Mucosa of rectum (tissue), 2 donors: ENCODE results near the gene OAF.

Experiments used
- H3K27ac ChIP-seq, 2 donors: one replicate each; pipeline ENCODE4 v1.7.0; 2013; ENCODE audit warnings: inconsistent platforms in 2 of 2, low read depth in 2 of 2, low read length in 2 of 2
- H3K27me3 ChIP-seq, 2 donors: one replicate each; pipeline ENCODE4 v1.7.0; 2013; ENCODE audit warnings: low read length in 2 of 2; ENCODE audit not compliant: control insufficient read depth in 2 of 2, insufficient read depth in 2 of 2
- H3K36me3 ChIP-seq, 2 donors: one replicate each; pipeline ENCODE4 v1.7.0; 2013; ENCODE audit warnings: low read length in 2 of 2; ENCODE audit not compliant: control insufficient read depth in 2 of 2, insufficient read depth in 2 of 2
- H3K4me1 ChIP-seq, 2 donors: one replicate each; pipeline ENCODE4 v1.7.0; 2013; ENCODE audit warnings: low read length in 2 of 2, mild to moderate bottlenecking in 1 of 2; ENCODE audit not compliant: control insufficient read depth in 2 of 2, insufficient read depth in 2 of 2
- H3K4me3 ChIP-seq, 2 donors: one replicate each; pipeline ENCODE4 v1.7.0; 2013; ENCODE audit warnings: low read length in 2 of 2
- H3K9ac ChIP-seq, 2 donors: one replicate each; pipeline ENCODE4 v1.7.0; 2013; ENCODE audit warnings: low read length in 2 of 2, low read depth in 1 of 2, mild to moderate bottlenecking in 1 of 2
- H3K9me3 ChIP-seq, 2 donors: one replicate each; pipeline ENCODE4 v1.7.0; 2013; ENCODE audit warnings: low read length in 2 of 2; ENCODE audit not compliant: control insufficient read depth in 2 of 2
- donor health status: healthy.
- donor health status: Normal muscosa, but diverticular disease.

The OAF gene

GRCh38 chr11:120212259-120212878 lies 1.5 kb downstream of the OAF start:
- H3K27me3 ChIP-seq = peaks cover 0 to 4% of the 10 kb centered on the region in 2 donors
- H3K4me1 ChIP-seq = peaks cover 47 to 56% of the 10 kb centered on the region in 2 donors
- H3K9me3 ChIP-seq = no peaks in the 10 kb centered on the region
- H3K27ac ChIP-seq = peak overlapping the region; percentile 90 to 92
- H3K9ac ChIP-seq = peak overlapping the region; percentile 61 to 96
- H3K4me3 ChIP-seq = peak overlapping the region; percentile 85 to 90
- peaks cover 17 to 26% of the 10 kb centered on the region in 2 donors for H3K36me3 ChIP-seq

- Histone ChIP-seq H3K9me3 (no peaks in the 10 kb centered on the region), H3K4me1 (peaks cover 45 to 56% of the 10 kb centered on the region in 2 donors), H3K4me3 (peak overlapping the region; percentile 85 to 90), H3K36me3 (peaks cover 17 to 26% of the 10 kb centered on the region in 2 donors), H3K27ac (peak overlapping the region; percentile 90 to 92), H3K27me3 (peaks cover 0 to 4% of the 10 kb centered on the region in 2 donors), H3K9ac (peak overlapping the region; percentile 61 to 96)
Observed at GRCh38 chr11:120212926-120213325, 2.1 kb downstream of the OAF start.

DNA sequence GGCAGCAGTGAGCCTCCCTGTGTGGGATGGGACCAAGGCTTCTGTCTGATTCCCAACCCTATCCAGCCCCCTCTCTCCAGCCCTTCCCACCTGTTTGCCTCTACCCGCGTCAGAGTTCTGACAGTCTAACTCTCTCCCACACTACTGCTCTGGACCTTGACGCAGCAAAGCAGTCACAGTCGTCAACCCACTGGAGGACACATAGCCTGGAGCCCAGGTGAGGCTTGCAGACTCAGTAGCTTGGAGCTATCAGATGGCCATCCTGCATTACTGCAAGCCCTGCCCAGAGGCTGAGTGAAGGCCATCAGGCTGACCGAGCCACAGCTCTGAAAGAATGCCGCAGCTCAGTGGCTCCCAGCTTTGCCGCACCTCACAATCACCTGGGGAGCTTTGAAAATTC lies 3.7 kb downstream of the OAF start:
- H3K9ac ChIP-seq = no peak overlapping the region
- H3K4me3 ChIP-seq = no peak overlapping the region
- no peak overlapping the region for H3K27ac ChIP-seq
- H3K36me3 ChIP-seq = peaks cover 20 to 26% of the 10 kb centered on the region in 2 donors
- no peaks in the 10 kb centered on the region for H3K9me3 ChIP-seq
- peaks cover 44 to 61% of the 10 kb centered on the region in 2 donors for H3K4me1 ChIP-seq
- no peaks in the 10 kb centered on the region for H3K27me3 ChIP-seq

GRCh38 chr11:120215634-120216033 lies 4.8 kb downstream of the OAF start:
- Histone ChIP-seq H3K9ac (no peak overlapping the region), H3K4me1 (peaks cover 47 to 65% of the 10 kb centered on the region in 2 donors), H3K27ac (peak overlapping the region in 1 of 2 donors; percentile 23), H3K36me3 (peaks cover 24 to 33% of the 10 kb centered on the region in 2 donors), H3K27me3 (no peaks in the 10 kb centered on the region), H3K4me3 (no peak overlapping the region), H3K9me3 (no peaks in the 10 kb centered on the region)

DNA sequence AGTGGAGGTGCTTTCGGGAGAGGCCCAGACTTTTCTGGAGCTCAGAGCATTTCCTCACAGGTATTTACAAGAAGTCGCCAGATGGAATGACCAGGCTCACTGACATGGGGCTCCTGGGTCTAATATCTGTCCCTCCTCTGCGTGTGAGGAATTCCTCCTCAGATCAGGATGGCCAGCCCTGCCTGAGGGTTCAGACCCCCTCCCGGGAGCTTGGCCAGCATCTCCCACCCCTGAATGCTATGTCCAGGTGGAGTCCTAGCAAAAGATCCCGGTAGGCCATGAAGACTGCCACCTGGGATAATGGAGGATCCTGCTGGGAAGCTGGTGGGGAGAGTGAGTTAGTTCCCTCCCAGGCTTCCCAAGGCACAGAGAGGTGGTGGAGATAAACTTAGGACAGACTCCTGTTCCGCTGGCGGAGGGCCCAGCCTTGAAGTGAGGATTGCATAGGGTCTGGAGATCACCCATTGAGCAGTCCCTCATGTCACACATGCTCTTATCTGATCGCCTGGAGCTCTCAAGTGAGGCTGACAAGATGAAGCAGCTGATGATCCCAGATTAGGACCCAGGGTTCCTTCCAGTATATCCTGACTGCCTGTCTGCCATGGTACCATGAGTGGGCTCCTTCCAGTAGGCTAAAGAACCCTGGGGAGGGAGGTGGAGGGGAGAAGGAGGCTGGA lies 5.7 kb downstream of the OAF start:
- Histone ChIP-seq H3K27ac (peak overlapping the region in 1 of 2 donors; percentile 23), H3K9me3 (no peaks in the 10 kb centered on the region), H3K4me3 (no peak overlapping the region), H3K27me3 (no peaks in the 10 kb centered on the region), H3K9ac (no peak overlapping the region), H3K4me1 (peaks cover 53 to 74% of the 10 kb centered on the region in 2 donors), H3K36me3 (peaks cover 24 to 35% of the 10 kb centered on the region in 2 donors)

- Histone ChIP-seq H3K4me1 (peaks cover 55 to 70% of the 10 kb centered on the region in 2 donors), H3K27ac (peak overlapping the region; percentile 25 to 63), H3K36me3 (peaks cover 24 to 35% of the 10 kb centered on the region in 2 donors), H3K9me3 (no peaks in the 10 kb centered on the region), H3K9ac (no peak overlapping the region), H3K4me3 (no peak overlapping the region), H3K27me3 (no peaks in the 10 kb centered on the region)
Observed at GRCh38 chr11:120217526-120217925, 6.7 kb downstream of the OAF start.

DNA sequence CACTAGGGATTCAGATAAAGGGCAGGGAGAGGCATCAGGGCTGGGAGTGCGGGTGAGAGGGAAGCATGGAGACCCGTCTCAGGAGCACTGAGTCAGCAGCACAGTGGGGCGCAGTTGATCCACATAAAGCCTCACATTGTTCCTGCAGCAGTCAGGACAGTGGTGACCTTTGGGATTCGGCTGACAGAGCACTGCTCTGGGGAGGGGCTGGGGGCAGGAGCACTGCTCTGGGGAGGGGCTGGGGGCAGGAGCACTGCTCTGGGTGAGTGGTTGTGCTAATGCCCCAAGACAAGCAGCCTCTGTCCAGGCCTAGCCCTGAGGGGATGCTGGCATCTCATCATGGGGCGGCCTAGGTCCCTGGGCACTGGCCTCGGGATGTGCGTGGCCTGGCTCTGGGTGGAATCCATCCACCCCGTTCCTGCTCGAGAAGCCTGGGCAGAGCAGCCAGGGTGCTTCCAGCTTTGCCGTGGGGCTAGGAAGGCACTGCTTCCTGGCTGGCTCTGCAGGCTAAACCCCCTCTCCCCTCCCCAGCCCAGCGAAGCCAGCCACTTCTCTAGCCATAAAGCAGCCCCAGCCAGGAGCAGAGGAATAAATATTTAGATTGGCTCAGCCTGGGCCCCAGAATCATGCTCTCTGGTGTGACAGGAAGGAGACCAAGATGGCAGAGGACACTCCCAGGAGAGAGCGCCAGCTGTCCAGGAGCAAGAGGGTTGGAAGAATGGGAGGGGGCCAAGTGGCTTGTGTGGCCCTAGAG lies 7.3 kb downstream of the OAF start:
- H3K36me3 ChIP-seq = peaks cover 26 to 35% of the 10 kb centered on the region in 2 donors
- no peak overlapping the region for H3K9ac ChIP-seq
- H3K4me3 ChIP-seq = no peak overlapping the region
- H3K27me3 ChIP-seq = no peaks in the 10 kb centered on the region
- H3K9me3 ChIP-seq = no peaks in the 10 kb centered on the region
- peak overlapping the region; percentile 41 to 63 for H3K27ac ChIP-seq
- peaks cover 51 to 64% of the 10 kb centered on the region in 2 donors for H3K4me1 ChIP-seq

DNA sequence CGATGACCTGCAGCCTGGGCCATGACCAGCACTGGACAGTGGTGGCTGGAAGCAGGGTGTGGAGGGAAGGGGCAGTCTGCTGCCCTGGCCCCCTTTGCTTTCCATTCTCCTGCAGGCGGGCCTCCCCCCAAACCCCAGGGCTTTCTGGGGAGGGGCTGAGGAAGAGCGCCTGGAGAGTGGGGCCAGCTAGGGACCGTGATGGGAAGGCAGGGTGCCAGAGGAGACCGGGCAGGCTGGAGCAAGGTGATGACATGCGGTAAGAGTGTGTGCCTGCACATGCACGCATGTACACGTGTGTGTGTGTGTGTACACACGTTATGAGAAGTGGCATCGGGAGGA lies 7.8 kb downstream of the OAF start:
- Histone ChIP-seq H3K9ac (no peak overlapping the region), H3K27ac (peak overlapping the region; percentile 41 to 63), H3K4me1 (peaks cover 47 to 59% of the 10 kb centered on the region in 2 donors), H3K27me3 (no peaks in the 10 kb centered on the region), H3K36me3 (peaks cover 29 to 38% of the 10 kb centered on the region in 2 donors), H3K4me3 (no peak overlapping the region), H3K9me3 (no peaks in the 10 kb centered on the region)

DNA sequence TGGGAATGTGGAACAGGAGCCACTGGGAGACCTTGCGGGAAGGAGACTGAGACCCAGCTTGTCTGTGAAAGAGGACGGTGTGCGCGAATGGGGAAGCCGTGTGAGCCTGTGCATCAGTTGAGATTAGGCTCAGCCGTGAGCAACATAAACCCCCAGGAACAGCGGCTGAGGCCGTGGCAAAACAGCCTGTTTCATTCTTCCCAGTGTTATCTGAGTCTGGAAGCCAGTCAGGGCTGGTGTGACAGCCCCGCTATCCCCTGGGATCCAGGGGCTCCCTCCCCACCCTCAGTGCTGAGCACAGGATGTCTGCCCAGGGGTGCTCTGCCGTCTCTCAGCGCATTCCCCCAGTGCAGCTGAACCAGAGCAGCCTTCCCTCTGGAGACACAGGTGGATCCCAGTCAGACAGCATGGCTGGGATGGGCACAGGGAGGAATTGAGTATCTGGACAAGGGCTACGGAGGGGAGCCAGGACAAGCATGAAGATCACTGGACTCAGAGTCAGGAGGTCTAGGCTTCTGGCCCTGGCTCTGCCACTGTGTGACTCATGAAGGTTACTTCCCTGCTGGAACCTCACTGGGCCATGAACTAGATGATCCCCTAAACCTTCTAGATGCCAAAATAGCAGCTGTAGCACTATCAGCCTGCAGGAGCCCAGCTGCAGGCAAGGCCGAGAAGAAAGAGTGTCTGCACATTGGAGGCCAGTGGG lies 8.6 kb downstream of the OAF start:
- Histone ChIP-seq H3K36me3 (peaks cover 29 to 37% of the 10 kb centered on the region in 2 donors), H3K27ac (peak overlapping the region; percentile 57 to 69), H3K9me3 (no peaks in the 10 kb centered on the region), H3K4me3 (no peak overlapping the region), H3K4me1 (peaks cover 46 to 57% of the 10 kb centered on the region in 2 donors), H3K9ac (no peak overlapping the region), H3K27me3 (no peaks in the 10 kb centered on the region)
